ENCODE data around the gene SOS2.

DNA sequence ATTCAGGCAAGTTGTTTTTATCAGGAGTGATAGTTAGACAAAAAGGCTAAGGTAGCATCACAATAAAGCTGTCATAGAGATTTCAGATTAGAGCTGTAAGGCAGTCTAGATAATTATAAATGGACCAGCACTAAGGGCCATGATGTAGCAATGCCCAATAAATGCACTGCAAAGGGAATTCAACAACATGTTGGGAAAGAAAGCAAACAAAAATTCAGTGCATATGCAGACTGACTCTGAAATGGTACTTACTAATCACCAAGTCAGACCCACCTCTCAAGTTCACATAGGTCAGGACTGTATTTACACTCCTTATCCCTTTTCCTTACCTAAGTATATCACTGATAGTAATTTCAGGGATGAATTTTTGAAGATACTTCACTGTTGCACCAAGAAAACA is 33.7 kb upstream of the SOS2 start:
- TF ChIP-seq OSR1 (CRISPR knock-in tag; IDR thresholded peaks at IDR 0.05) (no peak), PPARA (CRISPR knock-in tag; IDR thresholded peaks at IDR 0.05; ENCODE audit: borderline replicate concordance) (no peak), TOX (CRISPR knock-in tag; IDR thresholded peaks at IDR 0.05; ENCODE audit: borderline replicate concordance) (no peak), TCF4 (CRISPR knock-in tag; IDR thresholded peaks at IDR 0.05; ENCODE audit: borderline replicate concordance) (no peak), BACH2 (CRISPR knock-in tag; IDR thresholded peaks at IDR 0.05; ENCODE audit: borderline replicate concordance) (no peak), ZNF70 (CRISPR knock-in tag; IDR thresholded peaks at IDR 0.05) (no peak), ISL1 (CRISPR knock-in tag; IDR thresholded peaks at IDR 0.05) (no peak), GLIS3 (CRISPR knock-in tag; IDR thresholded peaks at IDR 0.05) (no peak)
- TF ChIP-seq, protein P1, sequence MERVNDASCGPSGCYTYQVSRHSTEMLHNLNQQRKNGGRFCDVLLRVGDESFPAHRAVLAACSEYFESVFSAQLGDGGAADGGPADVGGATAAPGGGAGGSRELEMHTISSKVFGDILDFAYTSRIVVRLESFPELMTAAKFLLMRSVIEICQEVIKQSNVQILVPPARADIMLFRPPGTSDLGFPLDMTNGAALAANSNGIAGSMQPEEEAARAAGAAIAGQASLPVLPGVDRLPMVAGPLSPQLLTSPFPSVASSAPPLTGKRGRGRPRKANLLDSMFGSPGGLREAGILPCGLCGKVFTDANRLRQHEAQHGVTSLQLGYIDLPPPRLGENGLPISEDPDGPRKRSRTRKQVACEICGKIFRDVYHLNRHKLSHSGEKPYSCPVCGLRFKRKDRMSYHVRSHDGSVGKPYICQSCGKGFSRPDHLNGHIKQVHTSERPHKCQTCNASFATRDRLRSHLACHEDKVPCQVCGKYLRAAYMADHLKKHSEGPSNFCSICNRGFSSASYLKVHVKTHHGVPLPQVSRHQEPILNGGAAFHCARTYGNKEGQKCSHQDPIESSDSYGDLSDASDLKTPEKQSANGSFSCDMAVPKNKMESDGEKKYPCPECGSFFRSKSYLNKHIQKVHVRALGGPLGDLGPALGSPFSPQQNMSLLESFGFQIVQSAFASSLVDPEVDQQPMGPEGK (CRISPR knock-in tag; IDR thresholded peaks at IDR 0.05; ENCODE audit: borderline replicate concordance) = no peak
